HG03378 (cell line): ENCODE data around the gene FRMD6.

Experiments used
- ATAC-seq: cut with Tn5 transposase; IDR thresholded peaks from one replicate; pipeline ENCODE4 v1.9.1; 2021; ENCODE audit warnings: mild to moderate bottlenecking, moderate library complexity; ENCODE audit not compliant: unreplicated experiment

Gene FRMD6

GRCh38 chr14:51651388-51652167 lies at the start of gene FRMD6:
FRMD6 (plus strand) TSS chr14:51651910; CDS start chr14:51689837, 37,927 bp downstream.
- ATAC-seq, result peak; percentile 68

GRCh38 chr14:51602310-51602709 lies 49.4 kb upstream of the FRMD6 start:
- no peak for ATAC-seq

- ATAC-seq, result no peak
Observed at GRCh38 chr14:51603495-51603894, 48.2 kb upstream of the FRMD6 start.

GRCh38 chr14:51604073-51604472 lies 47.6 kb upstream of the FRMD6 start:
- ATAC-seq, result no peak

- ATAC-seq, result no peak
Observed at GRCh38 chr14:51605575-51605974, 46.1 kb upstream of the FRMD6 start.

- no peak for ATAC-seq
Observed at GRCh38 chr14:51607711-51608110, 44.0 kb upstream of the FRMD6 start.

GRCh38 chr14:51609251-51609954 lies 42.3 kb upstream of the FRMD6 start:
- no peak for ATAC-seq

GRCh38 chr14:51609955-51610283 lies 41.8 kb upstream of the FRMD6 start:
- no peak for ATAC-seq

- ATAC-seq, result no peak
Observed at GRCh38 chr14:51610771-51611170, 40.9 kb upstream of the FRMD6 start.

GRCh38 chr14:51612449-51612848 lies 39.3 kb upstream of the FRMD6 start:
- ATAC-seq, result no peak

- ATAC-seq, result no peak
Observed at GRCh38 chr14:51613416-51613815, 38.3 kb upstream of the FRMD6 start.

- no peak for ATAC-seq
Observed at GRCh38 chr14:51614707-51615106, 37.0 kb upstream of the FRMD6 start.

- no peak for ATAC-seq
Observed at GRCh38 chr14:51616256-51616655, 35.5 kb upstream of the FRMD6 start.

- ATAC-seq, result no peak
Observed at GRCh38 chr14:51616724-51617409, 34.8 kb upstream of the FRMD6 start.

- ATAC-seq, result no peak
Observed at GRCh38 chr14:51619561-51619960, 32.1 kb upstream of the FRMD6 start.

- no peak for ATAC-seq
Observed at GRCh38 chr14:51620056-51620455, 31.7 kb upstream of the FRMD6 start.

GRCh38 chr14:51621654-51622053 lies 30.1 kb upstream of the FRMD6 start:
- ATAC-seq, result no peak

GRCh38 chr14:51622376-51622775 lies 29.3 kb upstream of the FRMD6 start:
- ATAC-seq, result no peak

- ATAC-seq, result no peak
Observed at GRCh38 chr14:51624955-51625569, 26.6 kb upstream of the FRMD6 start.

- no peak for ATAC-seq
Observed at GRCh38 chr14:51626185-51626584, 25.5 kb upstream of the FRMD6 start.

GRCh38 chr14:51626788-51627187 lies 24.9 kb upstream of the FRMD6 start:
- no peak for ATAC-seq
